22Rv1 (cell line): ENCODE measurements around the gene ESRRA.

Experiments
- ZFX ChIP-seq: fragments of 450-650 bp; IDR thresholded peaks from 2 replicates; pipeline ENCODE4 v1.6.1; 2017; ENCODE audit warnings: antibody characterized with exemption, borderline replicate concordance
- TF ChIP-seq, protein P1 (sequence below): fragments of 450-650 bp; IDR thresholded peaks from 2 replicates; pipeline ENCODE4 v1.5.1; 2017; ENCODE audit warnings: mild to moderate bottlenecking

DNA sequence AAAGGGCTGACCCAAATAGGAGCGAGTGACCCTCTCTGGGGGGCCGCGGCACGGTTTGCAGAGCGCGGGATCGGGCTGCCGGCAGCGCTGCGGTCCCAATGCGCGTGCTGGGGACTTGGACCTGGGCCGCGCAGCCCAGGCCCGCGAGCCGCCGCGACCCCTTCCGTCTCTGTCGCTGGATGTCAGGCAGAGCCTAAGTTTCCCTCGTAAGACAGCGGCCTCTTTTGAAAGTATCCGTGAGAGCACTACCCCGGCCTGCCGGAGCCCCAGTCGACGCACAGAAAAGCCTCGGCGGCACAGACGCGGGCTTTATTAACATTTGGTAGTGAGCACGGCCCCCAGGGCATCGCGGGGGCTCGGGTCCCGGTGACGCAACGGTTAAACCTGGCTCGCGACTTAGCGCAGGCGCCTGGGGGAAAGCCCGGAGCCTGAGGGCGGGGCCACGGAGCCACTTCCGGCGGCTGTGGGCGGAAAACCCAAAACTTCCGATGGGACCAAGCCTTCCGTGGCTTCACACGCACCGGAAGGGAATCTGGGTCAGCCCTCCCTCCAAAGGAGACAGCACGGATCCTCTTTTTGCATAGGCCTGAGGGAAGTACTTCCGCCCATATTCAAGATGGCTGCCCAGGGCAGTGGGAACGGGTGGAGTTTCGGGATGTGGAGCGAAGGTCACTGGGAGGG, 35.6 kb upstream of the ESRRA start:
- TF ChIP-seq, protein P1, sequence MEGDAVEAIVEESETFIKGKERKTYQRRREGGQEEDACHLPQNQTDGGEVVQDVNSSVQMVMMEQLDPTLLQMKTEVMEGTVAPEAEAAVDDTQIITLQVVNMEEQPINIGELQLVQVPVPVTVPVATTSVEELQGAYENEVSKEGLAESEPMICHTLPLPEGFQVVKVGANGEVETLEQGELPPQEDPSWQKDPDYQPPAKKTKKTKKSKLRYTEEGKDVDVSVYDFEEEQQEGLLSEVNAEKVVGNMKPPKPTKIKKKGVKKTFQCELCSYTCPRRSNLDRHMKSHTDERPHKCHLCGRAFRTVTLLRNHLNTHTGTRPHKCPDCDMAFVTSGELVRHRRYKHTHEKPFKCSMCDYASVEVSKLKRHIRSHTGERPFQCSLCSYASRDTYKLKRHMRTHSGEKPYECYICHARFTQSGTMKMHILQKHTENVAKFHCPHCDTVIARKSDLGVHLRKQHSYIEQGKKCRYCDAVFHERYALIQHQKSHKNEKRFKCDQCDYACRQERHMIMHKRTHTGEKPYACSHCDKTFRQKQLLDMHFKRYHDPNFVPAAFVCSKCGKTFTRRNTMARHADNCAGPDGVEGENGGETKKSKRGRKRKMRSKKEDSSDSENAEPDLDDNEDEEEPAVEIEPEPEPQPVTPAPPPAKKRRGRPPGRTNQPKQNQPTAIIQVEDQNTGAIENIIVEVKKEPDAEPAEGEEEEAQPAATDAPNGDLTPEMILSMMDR, result no peak
- TF ChIP-seq ZFX, result no peak
